HL-60/S4 (cell line): ENCODE results near the gene APOA4.
"Not testable (repeated sequence)": the region's sequence is repeated elsewhere in the genome, so short reads cannot be mapped to it uniquely, and the experiment has no call there.

Source experiments
- in situ Hi-C: fragments of 300-500 bp; cut with MboI; formaldehyde crosslinking; loops from 2 replicates; pipeline ENCODE4 v1.14.3; 2022; ENCODE audit warnings: low sequenced_read_pairs

Gene APOA4

DNA sequence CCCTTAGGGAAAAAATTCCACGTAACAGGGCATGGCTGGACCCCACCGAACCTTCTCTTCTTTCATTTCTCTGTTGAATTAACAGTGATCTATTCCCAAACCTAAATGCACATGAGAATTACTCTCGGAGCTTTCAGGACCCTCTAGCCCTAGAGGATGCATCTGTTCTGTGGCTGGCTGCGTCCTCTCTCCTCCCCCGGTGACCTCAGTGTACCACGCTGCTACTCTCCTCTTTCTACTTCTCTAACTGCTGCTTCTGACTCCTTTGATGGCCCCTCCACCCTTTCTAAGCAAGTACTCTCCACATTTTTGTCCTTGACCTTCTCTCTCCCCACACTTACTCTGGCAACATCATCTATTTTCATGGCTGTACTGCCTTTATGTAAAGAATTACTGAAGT lies 26.4 kb upstream of the APOA4 start:
- in situ Hi-C loops, result no loop called here

GRCh38 chr11:116849060-116849459 lies 26.0 kb upstream of the APOA4 start:
- in situ Hi-C loops, result no loop called here

GRCh38 chr11:116847612-116848011 lies 24.5 kb upstream of the APOA4 start:
- in situ Hi-C loops, result no loop called here

DNA sequence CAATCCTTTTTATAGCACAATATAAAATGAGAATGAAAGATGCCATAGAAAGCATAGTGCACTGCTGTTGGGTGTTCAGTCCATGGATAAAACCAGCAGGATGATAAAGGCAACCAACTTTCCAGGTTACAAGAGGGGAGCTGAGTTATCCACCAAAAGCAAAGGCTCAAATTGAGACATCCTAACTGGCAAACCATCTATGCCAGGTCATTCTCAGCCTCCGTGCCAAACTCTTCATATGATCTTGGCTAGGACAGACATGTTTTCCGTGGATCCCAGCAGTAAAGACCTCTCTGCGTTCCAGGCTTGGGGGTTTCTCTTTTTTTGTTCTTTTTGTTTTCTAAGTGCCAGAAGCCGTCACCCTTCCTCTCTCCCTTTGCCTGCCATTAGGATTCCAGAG lies 21.6 kb upstream of the APOA4 start:
- in situ Hi-C loops, result no loop called here

DNA sequence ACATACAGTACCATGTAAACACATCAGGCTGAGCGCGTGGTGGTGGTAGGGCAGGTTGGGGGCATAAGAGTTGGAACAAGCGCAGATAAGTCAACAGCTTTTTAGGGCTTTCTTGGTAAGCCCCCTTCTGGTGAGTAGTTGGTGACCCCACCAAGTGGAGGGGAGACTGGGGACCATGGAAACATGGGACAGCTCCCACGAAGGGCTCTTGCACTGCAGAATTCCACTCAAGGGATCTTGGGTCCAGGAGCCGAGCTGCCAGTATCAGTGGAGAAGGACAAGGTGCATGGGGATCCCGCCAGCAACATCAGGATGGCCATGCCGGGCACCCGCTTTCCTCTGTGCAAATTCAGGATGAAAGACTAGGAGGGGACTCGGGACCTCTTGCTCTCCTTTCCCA lies 20.6 kb upstream of the APOA4 start:
- in situ Hi-C loops, result no loop called here

- in situ Hi-C loops, result no loop called here
These were observed 19.8 kb upstream of the APOA4 start for GRCh38 chr11:116842909-116843308.

DNA sequence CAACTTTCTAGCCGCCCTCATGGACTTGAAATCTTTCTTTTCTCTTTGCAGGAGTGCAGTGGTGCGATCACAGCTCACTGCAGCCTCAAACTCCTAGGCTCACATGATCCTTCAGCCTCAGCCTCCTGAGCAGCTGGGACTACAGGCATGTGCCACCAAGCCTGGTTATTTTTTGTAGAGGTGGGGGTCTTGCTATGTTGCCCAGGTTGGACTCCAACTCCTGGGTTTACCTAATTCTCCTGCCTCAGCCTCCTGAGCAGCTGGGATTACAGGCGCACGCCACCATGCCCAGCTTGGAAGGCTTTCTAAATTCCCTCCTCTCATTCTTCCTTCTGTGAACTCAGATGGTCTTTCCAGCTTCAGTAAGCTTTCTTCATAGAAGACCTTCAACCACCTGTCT lies 19.0 kb upstream of the APOA4 start:
- in situ Hi-C loops, result no loop called here

DNA sequence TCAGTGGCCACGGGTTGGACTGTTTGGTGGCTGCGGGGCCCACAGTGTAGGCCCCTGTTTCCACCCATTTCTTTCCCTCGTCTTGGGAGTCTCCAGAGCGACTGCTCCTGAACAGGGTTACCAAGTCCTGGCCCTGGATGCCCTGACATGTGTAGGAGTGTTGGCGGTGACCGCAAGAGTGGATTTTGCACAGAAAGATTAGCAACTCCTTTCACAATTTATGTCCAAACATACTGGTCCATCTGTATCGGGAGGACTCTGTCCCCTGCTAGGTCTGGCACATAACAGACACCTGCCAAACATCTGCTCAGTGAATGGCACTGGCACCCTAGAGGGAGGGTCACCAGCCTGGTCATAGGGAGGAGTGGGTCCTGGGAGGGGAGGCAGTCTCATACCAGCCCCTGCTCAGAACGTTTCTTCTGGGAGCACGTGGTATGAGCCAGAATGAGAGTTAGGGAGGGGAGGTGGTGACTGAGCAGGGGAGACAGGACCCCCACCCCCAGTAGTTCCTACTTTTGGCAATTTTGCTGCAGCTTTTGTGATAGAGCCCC lies 17.7 kb upstream of the APOA4 start:
- in situ Hi-C loops, result no loop called here

GRCh38 chr11:116840224-116840745 lies 17.2 kb upstream of the APOA4 start:
- in situ Hi-C loops, result no loop called here

DNA sequence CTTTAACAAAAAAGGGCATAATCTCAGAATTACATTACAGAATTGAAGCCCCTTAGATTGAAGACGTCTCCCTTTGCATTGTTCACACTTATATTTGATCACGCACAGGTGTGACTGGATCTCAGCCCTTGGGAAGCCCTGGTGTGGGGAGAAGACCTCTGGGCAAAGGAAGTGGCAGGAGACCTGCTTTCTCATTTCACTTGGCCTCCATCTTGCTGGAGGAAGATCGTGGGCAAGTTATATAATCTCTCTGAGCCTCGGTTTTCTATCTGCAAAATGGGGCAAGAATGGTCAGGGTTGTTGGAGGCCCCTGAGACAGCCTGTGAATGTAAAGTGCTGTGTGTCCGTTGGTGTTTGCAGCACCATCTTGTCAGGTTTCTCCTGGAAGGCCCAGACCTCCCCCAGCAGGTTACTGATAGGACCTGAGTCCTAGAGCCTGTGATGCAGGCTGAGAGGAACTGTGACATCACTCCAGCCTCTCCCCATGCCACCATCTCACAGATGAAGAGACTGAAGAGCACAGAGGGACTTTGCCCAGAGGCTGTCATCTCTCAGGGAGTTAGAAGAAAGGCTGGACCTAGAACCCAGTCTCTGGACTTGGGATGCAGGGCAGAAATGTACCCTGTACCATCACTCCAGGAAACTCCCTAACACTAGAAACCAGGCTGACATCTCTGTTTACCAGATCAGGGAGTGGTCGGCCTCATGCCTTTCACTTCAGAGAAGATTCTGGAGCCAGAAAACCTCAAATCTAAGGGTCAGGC lies 15.4 kb upstream of the APOA4 start:
- in situ Hi-C loops, result no loop called here

DNA sequence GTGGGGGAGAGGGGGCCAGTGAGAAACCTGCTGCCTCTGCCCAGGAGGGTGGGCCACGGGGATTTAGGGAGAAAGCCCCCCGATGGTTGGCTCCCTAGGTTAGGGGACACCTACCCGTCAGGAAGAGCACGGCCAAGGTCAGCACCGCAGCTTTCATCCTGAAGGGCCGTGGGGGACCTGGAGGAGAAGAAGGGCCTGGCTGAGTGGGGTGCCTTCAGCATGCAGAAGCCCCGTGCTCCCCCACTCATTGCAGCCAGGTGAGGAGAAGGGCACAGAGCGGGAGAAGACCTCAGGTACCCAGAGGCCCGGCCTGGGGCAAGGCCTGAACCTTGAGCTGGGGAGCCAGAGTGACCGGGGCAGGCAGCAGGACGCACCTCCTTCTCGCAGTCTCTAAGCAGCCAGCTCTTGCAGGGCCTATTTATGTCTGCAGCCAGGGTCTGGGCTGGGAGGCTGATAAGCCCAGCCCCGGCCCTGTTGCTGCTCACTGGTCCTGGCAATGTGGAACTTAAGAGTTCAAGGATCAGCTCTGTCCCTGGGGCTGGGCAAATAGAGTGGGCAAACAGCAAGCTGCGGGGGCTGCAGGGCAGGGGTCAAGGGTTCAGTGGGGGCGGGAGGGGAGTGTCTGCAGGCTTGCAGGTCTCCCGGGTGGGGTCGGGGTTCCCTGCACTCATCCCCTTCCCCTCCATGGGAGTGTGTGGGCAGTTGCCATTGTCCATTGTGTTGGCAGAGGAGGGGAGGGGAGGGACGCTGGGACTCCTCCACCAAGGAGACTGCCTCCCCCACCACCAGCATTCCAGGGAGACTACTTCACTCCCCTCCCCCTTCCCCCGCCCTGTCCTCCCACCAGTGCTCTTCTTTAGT lies 14.4 kb upstream of the APOA4 start, which contains the start of gene APOA1:
APOA1 (minus strand) TSS at position 392 of the 861 bp plus-strand sequence; CDS start at position 157, 235 bp downstream.
- in situ Hi-C loops, result no loop called here

DNA sequence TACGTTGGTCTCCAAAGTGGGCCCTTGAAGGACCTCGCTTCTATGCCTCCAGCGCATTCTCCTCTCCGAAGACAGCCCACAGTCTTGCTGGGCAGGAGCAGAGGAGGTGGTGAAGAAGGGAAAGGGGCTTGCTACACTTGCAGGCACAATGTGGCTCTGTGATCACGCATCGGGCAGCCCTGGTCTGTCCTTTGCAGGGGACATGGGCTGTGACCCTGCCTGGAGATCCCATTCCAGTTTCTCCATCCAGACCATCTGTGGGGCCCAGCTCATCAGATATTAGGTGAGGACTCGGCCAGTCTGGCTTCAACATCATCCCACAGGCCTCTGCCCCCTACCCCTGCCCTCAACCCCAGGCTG lies 13.5 kb upstream of the APOA4 start:
- in situ Hi-C loops, result no loop called here

DNA sequence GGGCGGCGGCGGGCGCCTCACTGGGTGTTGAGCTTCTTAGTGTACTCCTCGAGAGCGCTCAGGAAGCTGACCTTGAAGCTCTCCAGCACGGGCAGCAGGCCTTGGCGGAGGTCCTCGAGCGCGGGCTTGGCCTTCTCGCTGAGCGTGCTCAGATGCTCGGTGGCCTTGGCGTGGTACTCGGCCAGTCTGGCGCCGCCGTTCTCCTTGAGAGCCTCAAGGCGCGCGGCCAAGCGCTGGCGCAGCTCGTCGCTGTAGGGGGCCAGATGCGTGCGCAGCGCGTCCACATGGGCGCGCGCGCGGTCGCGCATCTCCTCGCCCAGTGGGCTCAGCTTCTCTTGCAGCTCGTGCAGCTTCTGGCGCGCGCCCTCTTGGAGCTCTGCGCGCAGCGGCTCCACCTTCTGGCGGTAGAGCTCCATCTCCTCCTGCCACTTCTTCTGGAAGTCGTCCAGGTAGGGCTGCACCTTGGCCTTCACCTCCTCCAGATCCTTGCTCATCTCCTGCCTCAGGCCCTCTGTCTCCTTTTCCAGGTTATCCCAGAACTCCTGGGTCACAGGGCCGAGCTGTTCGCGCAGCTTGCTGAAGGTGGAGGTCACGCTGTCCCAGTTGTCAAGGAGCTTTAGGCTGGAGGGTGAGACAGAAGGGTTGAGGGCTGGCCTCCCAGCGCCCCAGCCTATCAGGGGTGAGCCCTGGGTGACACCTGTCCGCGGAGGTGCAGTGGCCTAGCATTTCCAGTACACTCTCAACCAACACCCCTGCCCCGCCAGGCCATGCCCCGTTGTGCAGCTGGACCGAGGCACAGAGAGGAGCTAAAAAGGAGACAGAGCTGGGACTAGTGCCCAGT lies 12.9 kb upstream of the APOA4 start:
- in situ Hi-C loops, result no loop called here

DNA sequence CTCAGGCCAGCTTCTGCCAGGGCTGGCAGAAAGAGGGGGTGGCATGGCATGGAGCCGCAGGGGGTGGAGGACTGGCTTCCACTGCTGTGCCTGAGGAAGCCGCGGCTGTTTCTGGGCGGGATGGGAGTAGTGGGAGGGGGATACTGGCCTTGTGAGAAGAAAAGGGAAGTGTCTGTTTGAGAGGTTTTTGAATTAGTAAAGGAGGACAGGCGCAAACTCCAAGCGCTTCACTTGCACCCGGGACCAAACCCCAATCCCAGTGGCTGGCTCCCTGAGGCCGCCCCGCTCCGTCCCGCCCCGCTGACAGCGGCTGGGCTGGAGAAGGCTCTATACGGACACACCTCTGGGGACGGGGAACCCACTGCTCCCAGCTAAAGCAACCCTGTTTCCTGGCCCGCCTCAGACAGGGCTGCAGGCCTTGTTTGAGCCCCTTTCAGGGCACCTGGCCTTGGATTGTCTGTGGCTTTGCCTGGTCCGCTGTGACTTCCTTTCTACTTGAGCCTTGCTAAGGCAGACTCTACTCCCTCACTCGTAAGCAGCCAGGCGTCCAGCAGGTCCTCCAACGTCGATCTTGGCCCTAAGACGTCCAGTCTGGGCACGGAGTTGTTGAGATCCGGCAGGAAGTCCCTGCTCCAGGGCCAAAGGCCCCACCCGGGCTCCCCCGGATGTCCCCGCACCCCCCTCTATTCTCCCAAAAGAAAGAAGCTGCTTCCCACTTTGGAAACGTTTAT lies 12.1 kb upstream of the APOA4 start:
- in situ Hi-C loops, result no loop called here

- in situ Hi-C loops, result not testable (repeated sequence)
These were observed 11.5 kb upstream of the APOA4 start for GRCh38 chr11:116834535-116835041.

GRCh38 chr11:116833816-116834534 lies 10.9 kb upstream of the APOA4 start:
- in situ Hi-C loops, result no loop called here

DNA sequence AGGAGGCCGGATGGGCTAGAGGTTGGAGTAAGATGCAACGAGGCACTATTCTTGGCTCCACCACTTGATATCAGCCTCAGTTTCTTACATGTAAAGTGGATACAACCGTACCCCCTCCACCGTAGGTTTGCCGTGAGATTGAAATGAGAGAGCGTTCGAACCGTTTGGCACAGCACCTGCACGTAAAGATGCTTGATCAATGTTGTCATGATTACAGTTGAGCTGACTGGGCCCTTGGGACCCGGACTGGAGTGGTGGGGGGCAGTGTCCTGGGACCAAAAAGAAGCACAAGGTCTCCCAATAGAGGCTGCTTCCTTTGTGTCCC lies 10.3 kb upstream of the APOA4 start:
- in situ Hi-C loops, result no loop called here

- in situ Hi-C loops, result no loop called here
These were observed 9.5 kb upstream of the APOA4 start for GRCh38 chr11:116832350-116833290.
